Suprapubic skin (tissue), 3 donors: ENCODE data around the gene FOXK2.

Experiments used
- POLR2AphosphoS5 ChIP-seq, 3 donors: sonication (generic); formaldehyde crosslinking; IDR thresholded peaks; one replicate each; pipeline ENCODE4 v1.6.1; 2017; ENCODE audit warnings: antibody characterized with exemption in 3 of 3
- TF ChIP-seq, protein P1 (sequence below), 2 donors: fragments of 200-600 bp in 1 of 2; fragments of 450-650 bp in 1 of 2; sonication (generic) in 1 of 2; IDR thresholded peaks; one replicate each; pipeline ENCODE4 v1.5.1; 2016 to 2019; ENCODE audit warnings: antibody characterized with exemption in 2 of 2, mild to moderate bottlenecking in 1 of 2, moderate library complexity in 1 of 2

DNA sequence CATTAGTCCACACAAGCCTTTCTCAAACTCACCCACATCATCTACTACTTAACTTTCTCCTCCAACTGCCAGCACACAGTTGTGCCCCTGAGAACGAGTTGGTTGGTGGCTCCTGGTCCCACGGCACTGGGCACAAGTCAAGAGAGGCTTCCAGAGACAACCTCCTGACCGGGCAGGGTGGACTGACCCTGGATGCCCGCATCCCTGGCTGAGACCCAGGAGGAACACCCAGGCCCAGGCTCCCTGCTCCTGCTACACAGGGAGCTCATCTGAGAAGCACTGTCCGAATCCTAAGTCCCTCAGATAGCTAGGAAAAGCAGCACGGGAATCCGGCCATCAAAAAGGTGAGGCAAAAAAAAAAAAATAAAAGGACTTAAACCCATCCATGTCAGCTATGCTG is 99.7 kb downstream of the FOXK2 start:
- TF ChIP-seq, protein P1, sequence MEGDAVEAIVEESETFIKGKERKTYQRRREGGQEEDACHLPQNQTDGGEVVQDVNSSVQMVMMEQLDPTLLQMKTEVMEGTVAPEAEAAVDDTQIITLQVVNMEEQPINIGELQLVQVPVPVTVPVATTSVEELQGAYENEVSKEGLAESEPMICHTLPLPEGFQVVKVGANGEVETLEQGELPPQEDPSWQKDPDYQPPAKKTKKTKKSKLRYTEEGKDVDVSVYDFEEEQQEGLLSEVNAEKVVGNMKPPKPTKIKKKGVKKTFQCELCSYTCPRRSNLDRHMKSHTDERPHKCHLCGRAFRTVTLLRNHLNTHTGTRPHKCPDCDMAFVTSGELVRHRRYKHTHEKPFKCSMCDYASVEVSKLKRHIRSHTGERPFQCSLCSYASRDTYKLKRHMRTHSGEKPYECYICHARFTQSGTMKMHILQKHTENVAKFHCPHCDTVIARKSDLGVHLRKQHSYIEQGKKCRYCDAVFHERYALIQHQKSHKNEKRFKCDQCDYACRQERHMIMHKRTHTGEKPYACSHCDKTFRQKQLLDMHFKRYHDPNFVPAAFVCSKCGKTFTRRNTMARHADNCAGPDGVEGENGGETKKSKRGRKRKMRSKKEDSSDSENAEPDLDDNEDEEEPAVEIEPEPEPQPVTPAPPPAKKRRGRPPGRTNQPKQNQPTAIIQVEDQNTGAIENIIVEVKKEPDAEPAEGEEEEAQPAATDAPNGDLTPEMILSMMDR (IDR thresholded peaks at IDR 0.05) = no peak
- no peak for TF ChIP-seq POLR2AphosphoS5 (IDR thresholded peaks at IDR 0.05)
